ENCODE measurements around the gene CNDP1. TPM values are rescaled to one million over a fixed set of nuclear protein-coding genes. Genes with fewer than 3 reads are reported as not detected.
"Not testable (repeated sequence)": the region's sequence is repeated elsewhere in the genome, so short reads cannot be mapped to it uniquely, and the experiment has no call there.

The CNDP1 gene
- polyA plus RNA-seq, 1 of the 3 experiments (the other 2 are of a cell fraction): not detected

DNA sequence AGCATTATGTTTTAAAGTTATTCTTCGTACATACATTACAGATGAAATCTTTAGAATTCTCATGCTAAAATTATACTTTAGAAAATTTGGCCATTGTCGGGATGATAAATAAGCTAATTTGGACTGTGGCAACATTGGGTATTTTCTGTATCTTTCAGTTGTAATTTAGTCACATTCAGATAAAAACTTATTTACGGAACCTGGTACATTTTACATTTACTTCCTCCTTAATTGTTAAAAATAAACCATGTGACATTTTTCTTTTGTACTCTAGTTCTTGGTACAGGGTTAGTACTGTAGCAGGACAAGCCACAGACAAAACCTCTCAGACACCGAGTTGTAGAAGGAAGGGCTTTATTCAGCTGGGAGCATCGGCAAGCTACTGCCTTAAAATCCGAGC lies 33.9 kb upstream of the CNDP1 start:
- CTCF ChIA-PET: interaction anchor here (1.0 kb wide), 1 partner anchor 52 kb away, joined by 3 read pairs; no protein-coding TSS in a partner anchor
- Histone ChIP-seq H3K4me2 (no peak overlapping the region), H4K20me1 (ENCODE audit: insufficient read depth) (no peaks in the 10 kb centered on the region), H3K27me3 (ENCODE audit: insufficient read depth) (no peaks in the 10 kb centered on the region), H2AFZ (ENCODE audit: low read depth) (no peak overlapping the region), H3K79me2 (ENCODE audit: insufficient read depth) (peaks cover 30% of the 10 kb centered on the region), H3K4me3 (ENCODE audit: low read depth in 2 of 2, low read length in 1 of 2) (no peak overlapping the region), H3F3A (replicated peaks; ENCODE audit: insufficient read depth) (no peaks in the 10 kb centered on the region), H3K9me2 (no peaks in the 10 kb centered on the region), H3K9me3 (no peaks in the 10 kb centered on the region), H3K9ac (no peak overlapping the region), H3K36me3 (replicated peaks in 1 of 2; ENCODE audit: control insufficient read depth in 1 of 2, insufficient read depth in 2 of 2, low read length in 1 of 2) (peaks cover 23 to 32% of the 10 kb centered on the region in 2 experiments), H3K4me1 (ENCODE audit: control insufficient read depth in 1 of 2, insufficient read depth in 2 of 2, low read depth in 1 of 2, low read length in 1 of 2) (peaks cover 0 to 4% of the 10 kb centered on the region in 2 experiments; a peak in 1 of 4 replicates), H3K27ac (ENCODE audit: low read depth in 2 of 2, low read length in 1 of 2) (no peak overlapping the region)
- no peak for TF ChIP-seq SMC3 (IDR thresholded peaks at IDR 0.05; ENCODE audit: low read depth, low read length)
- TF ChIP-seq RXRA (IDR thresholded peaks at IDR 0.05; ENCODE audit: borderline replicate concordance, low read depth): no peak
- POLR2A ChIA-PET: no interaction called here
- DNase-seq: no peak
- WGBS (ENCODE audit: low lambda C conversion rate): 91% methylated on average over 6 of the region's 6 CpGs

DNA sequence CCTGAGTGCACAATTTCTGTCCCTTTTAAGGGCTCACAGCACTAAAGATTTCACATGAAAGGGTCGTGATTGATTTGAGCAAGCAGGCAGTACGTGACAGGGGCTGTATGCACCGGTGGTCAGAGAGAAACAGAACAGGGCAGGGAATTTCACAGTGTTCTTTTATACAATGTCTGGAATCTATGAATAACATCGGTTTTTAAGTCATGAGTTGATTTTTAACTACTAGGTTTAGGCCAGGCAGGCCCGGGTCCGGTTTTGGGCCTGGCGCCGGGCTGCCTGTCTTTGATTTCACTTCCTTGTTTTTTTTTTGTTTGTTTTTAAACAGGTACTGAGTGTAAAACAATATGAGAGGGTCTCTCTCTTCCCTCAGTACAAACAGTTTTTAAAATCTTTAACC lies 33.5 kb upstream of the CNDP1 start:
- POLR2A ChIA-PET; H4K20me1 ChIP-seq (ENCODE audit: insufficient read depth); H3K4me1 ChIP-seq (ENCODE audit: control insufficient read depth in 1 of 2, insufficient read depth in 2 of 2, low read depth in 1 of 2, low read length in 1 of 2); H3K27ac ChIP-seq (ENCODE audit: low read depth in 2 of 2, low read length in 1 of 2); H3K9ac ChIP-seq; H3K9me3 ChIP-seq; CTCF ChIA-PET; DNase-seq; H3K4me2 ChIP-seq; H3K27me3 ChIP-seq (ENCODE audit: insufficient read depth); H3F3A ChIP-seq (replicated peaks; ENCODE audit: insufficient read depth); H3K4me3 ChIP-seq (ENCODE audit: low read depth in 2 of 2, low read length in 1 of 2); H3K9me2 ChIP-seq; H2AFZ ChIP-seq (ENCODE audit: low read depth): not testable (repeated sequence)
- Histone ChIP-seq H3K79me2 (ENCODE audit: insufficient read depth) (peaks cover 30% of the 10 kb centered on the region), H3K36me3 (replicated peaks in 1 of 2; ENCODE audit: control insufficient read depth in 1 of 2, insufficient read depth in 2 of 2, low read length in 1 of 2) (peaks cover 23 to 35% of the 10 kb centered on the region in 2 experiments)
- 90% methylated on average over 8 of the region's 8 CpGs for WGBS (ENCODE audit: low lambda C conversion rate)

DNA sequence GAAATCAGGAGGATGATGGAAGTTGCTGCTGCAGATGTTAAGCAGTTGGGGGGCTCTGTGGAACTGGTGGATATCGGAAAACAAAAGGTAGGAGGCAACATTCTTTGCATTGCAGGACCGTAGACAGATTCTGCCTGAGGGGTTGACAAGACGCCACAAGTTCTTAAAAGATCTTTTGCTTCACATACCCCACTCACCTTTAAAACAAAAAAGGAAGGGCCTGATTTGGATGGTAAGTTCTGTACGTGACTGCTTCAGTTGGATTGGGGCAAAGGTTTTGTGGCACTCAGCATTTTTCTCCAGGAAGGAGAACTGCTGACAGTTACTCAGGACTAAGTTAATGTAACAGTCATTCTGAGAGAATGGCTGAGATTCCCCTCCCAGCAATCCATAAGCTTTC lies 32.9 kb upstream of the CNDP1 start:
- POLR2A ChIA-PET: no interaction called here
- H3K4me3 ChIP-seq (ENCODE audit: low read depth in 2 of 2, low read length in 1 of 2): no peak overlapping the region
- H3K36me3 ChIP-seq (replicated peaks in 1 of 2; ENCODE audit: control insufficient read depth in 1 of 2, insufficient read depth in 2 of 2, low read length in 1 of 2): peaks cover 23 to 38% of the 10 kb centered on the region in 2 experiments
- no peak overlapping the region for H3K4me2 ChIP-seq
- no peaks in the 10 kb centered on the region for H3K9me2 ChIP-seq
- H3K9me3 ChIP-seq: no peaks in the 10 kb centered on the region
- peaks cover 0 to 4% of the 10 kb centered on the region in 2 experiments; a peak in 1 of 4 replicates for H3K4me1 ChIP-seq (ENCODE audit: control insufficient read depth in 1 of 2, insufficient read depth in 2 of 2, low read depth in 1 of 2, low read length in 1 of 2)
- no peak overlapping the region for H3K27ac ChIP-seq (ENCODE audit: low read depth in 2 of 2, low read length in 1 of 2)
- H3K79me2 ChIP-seq (ENCODE audit: insufficient read depth): peaks cover 29% of the 10 kb centered on the region
- H3K9ac ChIP-seq: no peak overlapping the region
- no peaks in the 10 kb centered on the region for H4K20me1 ChIP-seq (ENCODE audit: insufficient read depth)
- DNase-seq: no peak
- 94% methylated on average over 4 of the region's 4 CpGs for WGBS (ENCODE audit: low lambda C conversion rate)
- CTCF ChIA-PET: no interaction called here
- H3F3A ChIP-seq (replicated peaks; ENCODE audit: insufficient read depth): no peaks in the 10 kb centered on the region
- no peak overlapping the region for H2AFZ ChIP-seq (ENCODE audit: low read depth)
- no peaks in the 10 kb centered on the region for H3K27me3 ChIP-seq (ENCODE audit: insufficient read depth)
- TF ChIP-seq FOSL2 (IDR thresholded peaks at IDR 0.05; ENCODE audit: borderline replicate concordance, low read depth): no peak
- no peak for TF ChIP-seq RAD21 (IDR thresholded peaks at IDR 0.05; ENCODE audit: low read length)
- no peak for TF ChIP-seq TAF1 (IDR thresholded peaks at IDR 0.05; ENCODE audit: borderline replicate concordance, low read depth, low read length)
- TF ChIP-seq TEAD4 (IDR thresholded peaks at IDR 0.05; ENCODE audit: borderline replicate concordance, insufficient read depth): no peak
- TF ChIP-seq RFX5 (IDR thresholded peaks at IDR 0.05; ENCODE audit: low read length): no peak
- TF ChIP-seq, protein P1, sequence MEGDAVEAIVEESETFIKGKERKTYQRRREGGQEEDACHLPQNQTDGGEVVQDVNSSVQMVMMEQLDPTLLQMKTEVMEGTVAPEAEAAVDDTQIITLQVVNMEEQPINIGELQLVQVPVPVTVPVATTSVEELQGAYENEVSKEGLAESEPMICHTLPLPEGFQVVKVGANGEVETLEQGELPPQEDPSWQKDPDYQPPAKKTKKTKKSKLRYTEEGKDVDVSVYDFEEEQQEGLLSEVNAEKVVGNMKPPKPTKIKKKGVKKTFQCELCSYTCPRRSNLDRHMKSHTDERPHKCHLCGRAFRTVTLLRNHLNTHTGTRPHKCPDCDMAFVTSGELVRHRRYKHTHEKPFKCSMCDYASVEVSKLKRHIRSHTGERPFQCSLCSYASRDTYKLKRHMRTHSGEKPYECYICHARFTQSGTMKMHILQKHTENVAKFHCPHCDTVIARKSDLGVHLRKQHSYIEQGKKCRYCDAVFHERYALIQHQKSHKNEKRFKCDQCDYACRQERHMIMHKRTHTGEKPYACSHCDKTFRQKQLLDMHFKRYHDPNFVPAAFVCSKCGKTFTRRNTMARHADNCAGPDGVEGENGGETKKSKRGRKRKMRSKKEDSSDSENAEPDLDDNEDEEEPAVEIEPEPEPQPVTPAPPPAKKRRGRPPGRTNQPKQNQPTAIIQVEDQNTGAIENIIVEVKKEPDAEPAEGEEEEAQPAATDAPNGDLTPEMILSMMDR (IDR thresholded peaks at IDR 0.05): no peak
- TF ChIP-seq ZBTB33 (IDR thresholded peaks at IDR 0.05; ENCODE audit: borderline replicate concordance, low read depth): no peak
- TF ChIP-seq, protein P2, sequence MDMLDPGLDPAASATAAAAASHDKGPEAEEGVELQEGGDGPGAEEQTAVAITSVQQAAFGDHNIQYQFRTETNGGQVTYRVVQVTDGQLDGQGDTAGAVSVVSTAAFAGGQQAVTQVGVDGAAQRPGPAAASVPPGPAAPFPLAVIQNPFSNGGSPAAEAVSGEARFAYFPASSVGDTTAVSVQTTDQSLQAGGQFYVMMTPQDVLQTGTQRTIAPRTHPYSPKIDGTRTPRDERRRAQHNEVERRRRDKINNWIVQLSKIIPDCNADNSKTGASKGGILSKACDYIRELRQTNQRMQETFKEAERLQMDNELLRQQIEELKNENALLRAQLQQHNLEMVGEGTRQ (IDR thresholded peaks at IDR 0.05; ENCODE audit: borderline replicate concordance, low read depth, low read length): no peak
- TF ChIP-seq RXRA (IDR thresholded peaks at IDR 0.05; ENCODE audit: borderline replicate concordance, low read depth): no peak
- TF ChIP-seq REST (IDR thresholded peaks at IDR 0.05; ENCODE audit: low read depth, low read length): no peak
- TF ChIP-seq MEF2A (IDR thresholded peaks at IDR 0.05; ENCODE audit: borderline replicate concordance, low read depth): no peak
- TF ChIP-seq EP300 (IDR thresholded peaks at IDR 0.05; ENCODE audit: borderline replicate concordance in 1 of 2, low read depth in 1 of 2, low read length in 1 of 2): no peak
